Skeletal muscle cell (primary cell): Measurements from ENCODE around the gene PLEKHA8.
A peak's percentile ranks its signal among the peaks of the same experiment; 100 is the strongest.

ENCODE experiments used
- DNase-seq: peaks from one replicate; pipeline ENCODE4 v3.0.0-alpha.2; 2010; ENCODE audit warnings: low read depth
- H3K4me3 ChIP-seq: 2 replicates; pipeline ENCODE4 v1.5.1; 2011; ENCODE audit warnings: low read depth, mild to moderate bottlenecking, control low read depth, low read length, moderate library complexity

PLEKHA8 gene

GRCh38 chr7:30136117-30136731 is 108.0 kb downstream of the PLEKHA8 start:
- DNase-seq = no peak
- peak overlapping the region; percentile 78 for H3K4me3 ChIP-seq

- DNase-seq = no peak
- peak overlapping the region; percentile 78 for H3K4me3 ChIP-seq
These were observed 108.7 kb downstream of the PLEKHA8 start for GRCh38 chr7:30136743-30137485.

GRCh38 chr7:30139836-30140384 is 111.7 kb downstream of the PLEKHA8 start:
- DNase-seq = no peak

GRCh38 chr7:30140456-30140855 is 112.2 kb downstream of the PLEKHA8 start:
- DNase-seq = no peak
- H3K4me3 ChIP-seq = no peak overlapping the region

More at GRCh38 chr7:30139836-30140384, 111.7 kb downstream of the PLEKHA8 start:
- no peak overlapping the region for H3K4me3 ChIP-seq

GRCh38 chr7:30142710-30143109 is 114.5 kb downstream of the PLEKHA8 start:
- DNase-seq = no peak
- no peak overlapping the region for H3K4me3 ChIP-seq

- no peak for DNase-seq
- no peak overlapping the region for H3K4me3 ChIP-seq
These were observed 115.6 kb downstream of the PLEKHA8 start for GRCh38 chr7:30143748-30144251.

- H3K4me3 ChIP-seq = no peak overlapping the region
- DNase-seq = no peak
These were observed 116.6 kb downstream of the PLEKHA8 start for GRCh38 chr7:30144657-30145306.

GRCh38 chr7:30145426-30145970 is 117.3 kb downstream of the PLEKHA8 start:
- no peak for DNase-seq
- no peak overlapping the region for H3K4me3 ChIP-seq

- no peak for DNase-seq
- H3K4me3 ChIP-seq = no peak overlapping the region
These were observed 118.0 kb downstream of the PLEKHA8 start for GRCh38 chr7:30146127-30146612.

GRCh38 chr7:30147223-30147622 is 119.0 kb downstream of the PLEKHA8 start:
- H3K4me3 ChIP-seq = no peak overlapping the region
- no peak for DNase-seq

- H3K4me3 ChIP-seq = no peak overlapping the region
- no peak for DNase-seq
These were observed 119.6 kb downstream of the PLEKHA8 start for GRCh38 chr7:30147785-30148184.

GRCh38 chr7:30148426-30148825 is 120.2 kb downstream of the PLEKHA8 start:
- DNase-seq = no peak
- H3K4me3 ChIP-seq = no peak overlapping the region

- no peak overlapping the region for H3K4me3 ChIP-seq
- no peak for DNase-seq
These were observed 120.8 kb downstream of the PLEKHA8 start for GRCh38 chr7:30148951-30149459.

GRCh38 chr7:30149640-30150272 is 121.5 kb downstream of the PLEKHA8 start:
- no peak overlapping the region for H3K4me3 ChIP-seq
- no peak for DNase-seq

GRCh38 chr7:30150711-30151110 is 122.5 kb downstream of the PLEKHA8 start:
- no peak for DNase-seq
- H3K4me3 ChIP-seq = no peak overlapping the region

GRCh38 chr7:30154111-30154587 is 125.9 kb downstream of the PLEKHA8 start:
- no peak overlapping the region for H3K4me3 ChIP-seq
- DNase-seq = no peak

GRCh38 chr7:30155481-30155880 is 127.3 kb downstream of the PLEKHA8 start:
- H3K4me3 ChIP-seq = no peak overlapping the region
- DNase-seq = no peak

GRCh38 chr7:30157204-30157603 is 129.0 kb downstream of the PLEKHA8 start:
- no peak overlapping the region for H3K4me3 ChIP-seq
- no peak for DNase-seq

GRCh38 chr7:30159163-30159562 is 131.0 kb downstream of the PLEKHA8 start:
- DNase-seq = no peak
- H3K4me3 ChIP-seq = no peak overlapping the region
